Mucosa of stomach (tissue), 1 donor: Measurements from ENCODE around the gene AMMECR1.
"Not testable (repeated sequence)": the region's sequence is repeated elsewhere in the genome, so short reads cannot be mapped to it uniquely, and the experiment has no call there.

Source experiments
- H3K27me3 ChIP-seq: one replicate; pipeline ENCODE4 v1.7.0; 2013; ENCODE audit warnings: mild to moderate bottlenecking, low read length; ENCODE audit not compliant: control insufficient read depth, insufficient read depth
- H3K36me3 ChIP-seq: one replicate; pipeline ENCODE4 v1.7.0; 2013; ENCODE audit warnings: low read length; ENCODE audit not compliant: control insufficient read depth, insufficient read depth
- H3K4me1 ChIP-seq: one replicate; pipeline ENCODE4 v1.7.0; 2013; ENCODE audit warnings: mild to moderate bottlenecking, low read length; ENCODE audit not compliant: control insufficient read depth, insufficient read depth
- H3K4me3 ChIP-seq: one replicate; pipeline ENCODE4 v1.7.0; 2013; ENCODE audit warnings: low read length
- H3K9ac ChIP-seq: one replicate; pipeline ENCODE4 v1.7.0; 2013; ENCODE audit warnings: mild to moderate bottlenecking, low read length, moderate library complexity
- H3K9me3 ChIP-seq: one replicate; pipeline ENCODE4 v1.7.0; 2013; ENCODE audit warnings: mild to moderate bottlenecking, low read length, moderate library complexity; ENCODE audit not compliant: control insufficient read depth
- donor health status: Pancreatic carcinoma.

The AMMECR1 gene

DNA sequence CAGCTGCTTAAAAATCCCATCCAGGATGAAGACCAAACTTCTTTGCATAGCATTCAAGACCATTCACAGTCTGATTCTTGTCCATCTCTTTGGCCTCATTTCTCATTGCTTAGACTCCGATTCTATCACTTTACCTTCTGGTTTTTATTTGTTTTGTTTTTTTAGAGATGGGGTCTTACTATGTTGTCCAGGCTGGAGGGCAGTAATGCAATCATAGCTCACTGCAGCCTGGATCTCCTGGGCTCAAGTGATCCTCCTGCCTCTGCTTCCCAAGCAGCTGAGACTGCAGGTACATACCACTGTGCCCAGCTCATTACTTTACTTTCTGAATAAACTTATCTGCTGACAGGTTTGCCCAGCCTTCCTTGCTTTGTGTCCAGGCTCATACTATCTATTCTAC is 162.1 kb downstream of the AMMECR1 start:
- Histone ChIP-seq H3K36me3 (no peaks in the 10 kb centered on the region), H3K27me3 (no peaks in the 10 kb centered on the region), H3K4me1 (peaks cover under 1% of the 10 kb centered on the region), H3K9me3 (no peaks in the 10 kb centered on the region), H3K9ac (no peak overlapping the region), H3K4me3 (no peak overlapping the region)

DNA sequence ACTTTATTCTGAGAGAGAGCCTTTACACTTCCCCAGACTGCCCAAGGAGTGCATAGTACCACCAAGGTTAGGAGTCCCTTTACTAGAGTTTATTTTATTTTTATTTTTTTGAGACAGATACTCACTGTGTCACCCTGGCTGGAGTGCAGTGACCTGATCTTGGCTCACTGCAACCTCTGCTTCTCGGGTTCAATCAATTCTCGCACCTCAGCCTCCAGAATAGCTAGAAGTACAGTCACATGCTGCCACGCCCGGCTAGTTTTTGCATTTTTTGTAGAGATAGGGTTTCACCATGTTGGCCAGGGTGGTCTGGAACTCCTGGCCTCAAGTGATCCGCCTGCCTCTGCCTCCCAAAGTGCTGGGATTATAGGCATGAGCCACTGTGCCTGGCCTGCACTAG is 163.6 kb downstream of the AMMECR1 start:
- not testable (repeated sequence) for H3K4me3 ChIP-seq, H3K27me3 ChIP-seq, H3K9me3 ChIP-seq, H3K4me1 ChIP-seq, H3K36me3 ChIP-seq, H3K9ac ChIP-seq

DNA sequence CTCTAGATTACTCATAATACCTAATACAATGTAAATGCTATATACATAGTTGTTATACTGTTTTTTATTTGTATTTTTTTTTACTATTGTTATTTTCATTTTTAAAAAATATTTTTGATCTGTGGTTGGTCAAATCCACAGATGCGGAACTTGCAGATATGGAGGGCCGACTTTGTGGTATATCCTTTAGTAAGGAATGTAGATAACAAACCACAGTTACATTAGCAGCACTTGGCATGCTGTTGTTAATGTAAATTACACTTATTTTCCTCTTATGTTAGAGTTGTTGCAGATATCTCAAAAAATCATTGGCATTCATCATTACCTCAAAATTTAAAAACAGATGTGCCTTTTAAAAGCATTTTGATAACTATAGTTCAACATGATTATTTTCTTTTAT is 164.0 kb downstream of the AMMECR1 start:
- Histone ChIP-seq H3K9ac (no peak overlapping the region), H3K4me3 (no peak overlapping the region), H3K36me3 (no peaks in the 10 kb centered on the region), H3K9me3 (no peaks in the 10 kb centered on the region), H3K27me3 (no peaks in the 10 kb centered on the region), H3K4me1 (no peaks in the 10 kb centered on the region)

DNA sequence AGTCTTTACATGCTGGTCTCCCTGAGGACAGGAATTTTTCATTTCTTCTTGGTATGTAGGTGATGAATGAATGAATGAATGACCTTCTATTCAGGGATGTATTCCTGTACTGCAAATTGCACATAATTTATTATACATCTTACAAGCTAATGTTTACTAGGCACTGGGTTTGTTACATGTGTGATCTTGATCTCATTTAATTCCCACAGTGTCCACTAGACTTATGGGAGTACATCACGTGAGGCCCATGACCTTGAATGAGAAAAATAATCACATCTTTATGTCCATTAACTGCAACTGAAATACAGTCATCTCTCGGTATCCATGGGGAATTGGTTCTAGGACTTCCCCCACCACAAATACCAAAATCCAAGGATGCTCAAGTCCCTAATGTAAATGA is 164.6 kb downstream of the AMMECR1 start:
- no peaks in the 10 kb centered on the region for H3K27me3 ChIP-seq
- H3K4me3 ChIP-seq = no peak overlapping the region
- no peaks in the 10 kb centered on the region for H3K9me3 ChIP-seq
- no peaks in the 10 kb centered on the region for H3K36me3 ChIP-seq
- H3K4me1 ChIP-seq = no peaks in the 10 kb centered on the region
- no peak overlapping the region for H3K9ac ChIP-seq

DNA sequence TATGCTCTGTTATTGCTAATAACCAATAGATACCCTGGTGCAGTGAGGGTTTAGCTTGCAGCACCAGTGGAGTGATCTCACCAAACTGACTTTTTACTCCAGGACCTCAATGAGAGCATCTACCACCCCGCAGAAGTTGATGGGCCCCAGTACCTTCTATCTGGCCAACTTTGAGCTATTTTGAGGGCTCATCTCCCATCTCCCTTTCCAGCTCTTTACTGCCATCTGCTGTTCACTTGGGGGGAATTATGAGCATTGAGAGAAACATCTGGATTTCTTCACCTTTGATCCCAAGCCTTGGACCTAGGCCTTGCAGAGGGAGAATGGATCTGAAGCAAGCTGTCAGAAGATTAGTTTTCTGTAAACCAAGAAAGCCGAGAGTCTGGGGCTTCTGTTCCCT is 171.4 kb downstream of the AMMECR1 start:
- H3K9ac ChIP-seq = no peak overlapping the region
- peaks cover 9% of the 10 kb centered on the region for H3K4me1 ChIP-seq
- H3K36me3 ChIP-seq = no peaks in the 10 kb centered on the region
- no peaks in the 10 kb centered on the region for H3K9me3 ChIP-seq
- H3K27me3 ChIP-seq = no peaks in the 10 kb centered on the region
- H3K4me3 ChIP-seq = no peak overlapping the region

DNA sequence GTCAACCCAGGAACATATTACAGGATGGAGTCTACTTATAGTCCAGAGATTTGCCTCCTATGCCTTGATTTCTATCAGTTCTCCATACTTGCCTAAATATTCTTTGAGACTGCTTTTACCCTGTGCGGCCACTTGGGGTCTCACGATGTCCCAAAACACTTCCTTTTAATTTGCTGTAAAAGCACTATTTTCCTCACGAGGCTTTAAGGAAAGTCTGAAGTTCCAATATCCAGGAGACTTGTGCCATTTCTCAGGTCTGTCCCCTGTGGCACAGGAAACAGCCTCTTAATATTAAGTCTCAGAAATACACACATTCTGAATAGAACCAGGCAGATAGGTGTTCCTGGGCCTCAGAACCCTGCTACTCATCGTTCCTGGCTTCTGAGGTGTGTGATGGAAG is 172.0 kb downstream of the AMMECR1 start:
- no peaks in the 10 kb centered on the region for H3K9me3 ChIP-seq
- no peak overlapping the region for H3K9ac ChIP-seq
- H3K4me3 ChIP-seq = no peak overlapping the region
- H3K4me1 ChIP-seq = peaks cover 9% of the 10 kb centered on the region
- no peaks in the 10 kb centered on the region for H3K27me3 ChIP-seq
- H3K36me3 ChIP-seq = no peaks in the 10 kb centered on the region

DNA sequence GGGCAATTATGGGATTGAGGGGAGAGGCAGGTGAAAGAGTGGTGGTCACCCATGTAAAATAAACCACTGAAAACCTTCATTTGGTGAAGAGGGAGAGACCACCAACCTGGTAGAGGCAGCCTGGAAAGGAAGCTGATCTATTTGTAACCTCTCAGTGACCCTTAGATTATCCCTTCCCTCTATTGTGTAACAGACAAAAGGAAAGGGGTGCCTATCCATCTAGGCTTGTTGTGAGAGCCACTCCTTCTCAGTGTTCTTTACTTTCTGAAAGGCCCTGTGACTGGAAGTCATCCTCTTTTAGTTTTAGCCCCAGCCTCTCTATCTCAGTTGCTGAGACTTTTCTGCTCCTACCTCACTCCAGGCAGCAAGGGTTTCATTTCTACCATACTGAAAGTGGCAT is 172.6 kb downstream of the AMMECR1 start:
- Histone ChIP-seq H3K9ac (no peak overlapping the region), H3K27me3 (no peaks in the 10 kb centered on the region), H3K9me3 (no peaks in the 10 kb centered on the region), H3K36me3 (no peaks in the 10 kb centered on the region), H3K4me3 (no peak overlapping the region), H3K4me1 (peaks cover 9% of the 10 kb centered on the region)
